Measurements from ENCODE around the gene PDE7B.
"Not testable (repeated sequence)": the region's sequence is repeated elsewhere in the genome, so short reads cannot be mapped to it uniquely, and the experiment has no call there.

PDE7B gene

DNA sequence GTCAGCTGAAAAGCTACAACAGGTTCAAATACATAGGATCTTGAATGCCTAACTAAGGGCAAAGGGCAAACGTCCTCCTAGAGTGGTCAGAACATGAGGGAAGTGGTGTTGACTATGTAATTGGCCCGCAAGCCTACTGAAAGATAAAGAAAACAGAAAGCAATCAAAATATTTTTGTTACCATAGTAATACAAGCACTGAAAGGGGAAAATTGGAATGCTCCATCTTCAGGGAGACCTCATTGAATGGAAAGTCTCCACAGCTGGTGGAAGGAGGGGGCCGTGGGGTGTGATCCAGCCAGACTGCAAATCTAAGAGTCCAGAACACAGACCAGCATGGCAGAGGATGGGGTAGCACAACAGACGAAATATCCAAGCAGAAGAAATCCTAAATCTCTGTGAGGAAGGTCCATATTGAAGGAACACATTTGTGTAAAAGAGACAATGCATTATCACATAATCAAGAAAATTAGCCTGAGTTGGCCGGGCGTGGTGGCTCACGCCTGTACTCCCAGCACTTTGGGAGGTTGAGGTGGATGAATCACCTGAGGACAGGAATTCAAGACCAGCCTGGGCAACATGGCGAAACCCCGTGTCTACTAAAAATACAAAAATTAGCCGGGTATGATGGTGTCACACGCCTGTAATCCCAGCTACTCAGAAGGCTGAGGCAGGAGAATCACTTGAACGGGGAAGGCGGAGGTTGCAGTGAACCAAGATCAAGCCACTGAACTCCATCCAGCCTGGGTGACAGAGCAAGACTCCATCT is 359.1 kb downstream of the PDE7B start:
- WGBS, 2 experiments = 91 to 92% methylated on average over 12 to 13 of the region's 13 CpGs
- Histone ChIP-seq H3K9me3 (ENCODE audit: control insufficient read depth, low read length) (no peaks in the 10 kb centered on the region), H3K27ac (ENCODE audit: insufficient read depth, low read depth, low read length, poor library complexity, severe bottlenecking) (no peak overlapping the region), H3K4me3 (ENCODE audit: insufficient read depth, low read depth, low read length) (no peak overlapping the region), H3K36me3 (ENCODE audit: control insufficient read depth, insufficient read depth, low read length) (no peaks in the 10 kb centered on the region), H3K27me3 (ENCODE audit: control insufficient read depth, insufficient read depth, low read length, poor library complexity, severe bottlenecking) (no peaks in the 10 kb centered on the region), H3K4me1 (ENCODE audit: control insufficient read depth, insufficient read depth, low read length) (no peaks in the 10 kb centered on the region)

DNA sequence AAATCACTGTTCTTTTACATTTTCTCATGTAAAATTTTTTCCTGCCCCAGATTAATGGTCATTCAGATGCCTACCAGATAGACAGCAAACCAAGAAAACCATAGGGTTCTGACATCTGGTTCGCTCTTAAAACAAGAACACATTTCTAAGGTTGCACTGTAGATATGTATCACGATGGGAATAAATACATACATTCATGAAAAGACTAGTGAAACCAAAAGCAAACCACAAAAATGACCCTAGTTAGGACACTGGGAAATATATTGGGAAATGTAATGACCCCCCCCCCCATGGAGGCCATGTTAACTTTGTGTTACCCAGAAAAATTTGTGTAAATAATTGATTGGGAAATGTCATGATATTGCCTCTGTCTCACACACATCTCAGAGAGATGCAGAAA is 361.1 kb downstream of the PDE7B start:
- H3K36me3 ChIP-seq (ENCODE audit: control insufficient read depth, insufficient read depth, low read length) = no peaks in the 10 kb centered on the region
- no peak overlapping the region for H3K4me3 ChIP-seq (ENCODE audit: insufficient read depth, low read depth, low read length)
- H3K27ac ChIP-seq (ENCODE audit: insufficient read depth, low read depth, low read length, poor library complexity, severe bottlenecking) = no peak overlapping the region
- H3K9me3 ChIP-seq (ENCODE audit: control insufficient read depth, low read length) = no peaks in the 10 kb centered on the region
- no peaks in the 10 kb centered on the region for H3K27me3 ChIP-seq (ENCODE audit: control insufficient read depth, insufficient read depth, low read length, poor library complexity, severe bottlenecking)
- 96 to 100% methylated on average over 1 to 2 of the region's 2 CpGs for WGBS, 2 experiments
- H3K4me1 ChIP-seq (ENCODE audit: control insufficient read depth, insufficient read depth, low read length) = no peaks in the 10 kb centered on the region

DNA sequence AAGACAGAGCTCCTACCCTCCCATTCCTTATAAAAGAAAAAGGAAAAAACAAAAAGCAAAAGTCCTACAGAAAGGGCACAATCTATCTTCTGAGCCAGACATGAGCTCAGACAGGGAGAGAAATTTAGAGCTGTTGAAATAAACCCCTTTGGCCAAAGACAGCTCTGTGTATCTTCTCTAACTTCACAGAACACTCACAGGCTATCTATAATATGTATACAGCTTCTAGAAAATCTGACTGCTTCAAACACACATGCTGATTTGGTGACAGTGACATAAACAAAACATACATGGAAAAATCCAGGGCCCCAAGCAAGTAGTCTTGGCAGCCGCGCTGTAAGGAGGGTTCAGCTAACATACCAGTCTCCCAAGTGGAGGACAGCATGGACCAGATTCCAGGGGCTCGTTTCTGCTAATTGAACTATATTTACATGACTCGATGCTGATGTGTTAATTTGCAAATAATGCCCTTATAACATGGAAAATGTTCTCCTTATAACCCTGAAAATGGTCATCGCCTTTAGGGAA is 361.6 kb downstream of the PDE7B start:
- Histone ChIP-seq H3K4me1 (ENCODE audit: control insufficient read depth, insufficient read depth, low read length) (no peaks in the 10 kb centered on the region), H3K4me3 (ENCODE audit: insufficient read depth, low read depth, low read length) (no peak overlapping the region), H3K27me3 (ENCODE audit: control insufficient read depth, insufficient read depth, low read length, poor library complexity, severe bottlenecking) (no peaks in the 10 kb centered on the region), H3K27ac (ENCODE audit: insufficient read depth, low read depth, low read length, poor library complexity, severe bottlenecking) (no peak overlapping the region), H3K9me3 (ENCODE audit: control insufficient read depth, low read length) (no peaks in the 10 kb centered on the region), H3K36me3 (ENCODE audit: control insufficient read depth, insufficient read depth, low read length) (no peaks in the 10 kb centered on the region)
- 90 to 92% methylated on average over 5 of the region's 5 CpGs for WGBS, 2 experiments

DNA sequence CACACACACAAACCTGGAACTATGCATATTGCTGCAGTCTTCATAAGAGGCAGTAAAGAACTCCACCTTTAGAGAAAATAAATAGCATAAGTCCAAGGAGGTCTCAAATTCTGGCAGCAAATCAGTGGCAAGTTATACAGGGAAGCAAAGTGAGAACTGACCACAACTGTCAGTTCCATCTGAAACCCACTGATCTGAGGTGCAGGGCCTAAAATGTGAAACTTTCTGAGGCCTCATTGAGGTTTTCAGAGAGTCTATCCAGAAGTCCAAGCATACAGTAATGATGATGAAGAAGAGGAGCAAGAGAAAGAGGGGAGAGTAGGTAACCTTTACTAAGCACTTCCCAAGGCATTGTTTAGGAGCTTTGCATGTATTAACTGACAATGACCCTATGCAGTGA is 362.4 kb downstream of the PDE7B start:
- H3K36me3 ChIP-seq (ENCODE audit: control insufficient read depth, insufficient read depth, low read length) = no peaks in the 10 kb centered on the region
- no peaks in the 10 kb centered on the region for H3K4me1 ChIP-seq (ENCODE audit: control insufficient read depth, insufficient read depth, low read length)
- H3K9me3 ChIP-seq (ENCODE audit: control insufficient read depth, low read length) = no peaks in the 10 kb centered on the region

DNA sequence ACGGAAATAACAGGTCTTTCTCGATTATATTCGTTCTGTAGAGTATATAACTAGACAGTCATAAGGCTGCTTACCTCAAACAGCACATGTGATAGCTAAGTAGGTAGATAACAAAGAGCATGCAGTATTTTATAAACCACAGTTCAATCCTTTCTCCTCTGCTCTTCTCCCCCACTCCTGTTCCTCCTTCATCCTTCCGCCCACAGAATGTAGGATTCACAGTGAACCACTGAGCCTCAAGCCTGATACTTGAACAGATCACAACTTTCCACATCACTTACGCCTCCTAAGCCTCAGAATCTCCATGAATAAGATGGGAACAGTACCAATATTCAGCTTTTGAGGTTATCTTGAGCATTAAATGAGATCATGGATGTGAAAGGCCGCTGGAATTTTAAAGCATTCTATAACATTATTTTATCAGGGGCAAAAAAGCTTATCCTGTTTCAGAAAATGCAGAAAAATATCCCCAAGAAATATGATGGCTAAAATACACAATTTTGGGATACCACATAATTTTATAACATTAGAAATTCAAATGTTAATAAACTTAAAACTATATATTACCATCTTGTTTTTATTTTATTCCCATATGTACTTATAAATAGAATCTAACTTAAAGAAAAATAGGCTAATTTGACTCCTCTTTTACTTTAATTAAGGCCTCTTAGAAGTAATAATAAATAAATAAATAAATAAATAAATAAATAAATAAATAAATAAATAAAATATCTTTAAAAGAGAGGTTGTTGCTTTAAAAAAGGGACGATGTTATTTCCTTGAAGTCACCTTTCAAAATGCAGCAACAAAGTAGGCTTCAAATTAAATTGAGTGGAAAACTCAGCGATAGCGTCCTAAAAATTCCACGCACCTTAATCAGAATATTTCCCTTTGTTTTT is 365.3 kb downstream of the PDE7B start:
- Histone ChIP-seq H3K9me3 (ENCODE audit: control insufficient read depth, low read length) (no peaks in the 10 kb centered on the region), H3K36me3 (ENCODE audit: control insufficient read depth, insufficient read depth, low read length) (no peaks in the 10 kb centered on the region), H3K4me1 (ENCODE audit: control insufficient read depth, insufficient read depth, low read length) (no peaks in the 10 kb centered on the region), H3K27me3 (ENCODE audit: control insufficient read depth, insufficient read depth, low read length, poor library complexity, severe bottlenecking) (no peaks in the 10 kb centered on the region), H3K27ac (ENCODE audit: insufficient read depth, low read depth, low read length, poor library complexity, severe bottlenecking) (no peak overlapping the region), H3K4me3 (ENCODE audit: insufficient read depth, low read depth, low read length) (no peak overlapping the region)
- WGBS, 2 experiments = 90 to 92% methylated on average over 6 to 9 of the region's 10 CpGs

More for the DNA sequence above, 362.4 kb downstream of the PDE7B start:
- Histone ChIP-seq H3K27me3 (ENCODE audit: control insufficient read depth, insufficient read depth, low read length, poor library complexity, severe bottlenecking) (no peaks in the 10 kb centered on the region), H3K27ac (ENCODE audit: insufficient read depth, low read depth, low read length, poor library complexity, severe bottlenecking) (no peak overlapping the region), H3K4me3 (ENCODE audit: insufficient read depth, low read depth, low read length) (no peak overlapping the region)

DNA sequence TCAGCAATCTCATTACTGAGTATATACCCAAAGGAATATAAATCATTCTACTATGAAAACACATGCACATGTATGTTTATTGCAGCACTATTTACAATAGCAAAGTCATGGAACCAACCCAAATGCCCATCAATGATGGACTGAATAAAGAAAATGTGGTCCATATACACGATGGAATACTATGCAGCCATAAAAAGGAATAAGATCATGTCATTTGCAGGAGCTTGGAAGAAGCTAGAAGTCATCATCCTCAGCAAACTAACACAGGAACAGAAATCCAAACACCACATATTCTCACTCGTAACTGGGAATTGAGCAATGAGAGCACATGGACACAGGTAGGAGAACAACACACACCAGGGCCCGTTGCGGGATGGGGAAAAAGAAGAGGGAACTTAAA is 373.5 kb downstream of the PDE7B start:
- not testable (repeated sequence) for H3K4me3 ChIP-seq (ENCODE audit: insufficient read depth, low read depth, low read length); H3K27me3 ChIP-seq (ENCODE audit: control insufficient read depth, insufficient read depth, low read length, poor library complexity, severe bottlenecking); H3K9me3 ChIP-seq (ENCODE audit: control insufficient read depth, low read length); H3K27ac ChIP-seq (ENCODE audit: insufficient read depth, low read depth, low read length, poor library complexity, severe bottlenecking); H3K4me1 ChIP-seq (ENCODE audit: control insufficient read depth, insufficient read depth, low read length); H3K36me3 ChIP-seq (ENCODE audit: control insufficient read depth, insufficient read depth, low read length)
- 96 to 98% methylated on average over 4 of the region's 4 CpGs for WGBS, 2 experiments

DNA sequence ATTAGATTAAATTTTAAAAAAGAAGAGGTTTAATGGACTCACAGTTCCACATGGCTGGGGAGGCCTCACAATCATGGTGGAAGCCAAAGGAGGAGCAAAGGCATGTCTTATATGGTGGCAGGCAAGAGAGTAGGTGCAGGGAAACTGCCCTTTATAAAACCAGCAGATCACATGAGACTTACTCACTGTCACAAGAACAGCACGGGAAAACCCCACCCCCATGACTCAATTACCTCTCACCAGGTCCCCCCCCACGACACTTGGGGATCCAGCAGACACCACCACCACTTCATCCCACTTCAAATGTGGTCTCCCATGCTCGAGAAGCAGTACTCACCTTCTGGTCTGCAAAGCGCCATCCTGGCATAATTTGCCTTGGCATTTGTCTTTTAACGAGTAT is 374.0 kb downstream of the PDE7B start:
- 77% methylated on average over 5 of the region's 5 CpGs for WGBS, 2 experiments
- Histone ChIP-seq H3K4me3 (ENCODE audit: insufficient read depth, low read depth, low read length) (no peak overlapping the region), H3K36me3 (ENCODE audit: control insufficient read depth, insufficient read depth, low read length) (no peaks in the 10 kb centered on the region), H3K27ac (ENCODE audit: insufficient read depth, low read depth, low read length, poor library complexity, severe bottlenecking) (no peak overlapping the region), H3K4me1 (ENCODE audit: control insufficient read depth, insufficient read depth, low read length) (no peaks in the 10 kb centered on the region), H3K27me3 (ENCODE audit: control insufficient read depth, insufficient read depth, low read length, poor library complexity, severe bottlenecking) (no peaks in the 10 kb centered on the region), H3K9me3 (ENCODE audit: control insufficient read depth, low read length) (no peaks in the 10 kb centered on the region)

DNA sequence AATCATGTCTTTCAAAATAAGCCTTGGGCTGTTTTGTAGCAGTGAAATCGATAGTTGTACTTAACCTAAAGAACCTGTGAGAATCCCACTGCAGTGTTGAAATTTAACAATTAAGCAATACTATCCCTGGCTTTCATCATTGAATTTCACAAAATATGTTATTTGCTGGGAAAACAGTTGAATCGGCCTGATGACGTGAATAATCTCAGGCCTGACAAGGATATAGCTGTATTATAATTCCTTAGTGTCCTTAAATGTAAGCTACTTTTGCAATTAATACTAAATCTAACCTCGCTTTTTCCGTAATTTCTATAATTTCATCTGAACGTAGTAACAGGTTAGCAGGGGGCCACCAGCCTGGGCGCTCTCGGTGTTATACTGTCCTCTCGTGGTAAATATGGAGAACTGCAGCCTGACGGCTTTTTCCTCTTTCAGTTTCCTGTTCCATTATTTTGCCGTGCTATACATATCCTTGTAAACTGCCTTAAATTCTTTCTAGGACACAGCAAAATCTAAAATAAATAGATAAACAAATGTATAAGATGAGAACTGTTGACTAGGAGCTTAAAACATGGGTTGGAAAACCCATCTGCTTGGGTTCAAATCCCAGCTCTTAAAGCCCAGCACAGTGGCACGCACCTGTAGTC is 374.6 kb downstream of the PDE7B start:
- H3K4me1 ChIP-seq (ENCODE audit: control insufficient read depth, insufficient read depth, low read length) = no peaks in the 10 kb centered on the region
- no peaks in the 10 kb centered on the region for H3K9me3 ChIP-seq (ENCODE audit: control insufficient read depth, low read length)
- no peaks in the 10 kb centered on the region for H3K36me3 ChIP-seq (ENCODE audit: control insufficient read depth, insufficient read depth, low read length)
- H3K4me3 ChIP-seq (ENCODE audit: insufficient read depth, low read depth, low read length) = no peak overlapping the region
- no peak overlapping the region for H3K27ac ChIP-seq (ENCODE audit: insufficient read depth, low read depth, low read length, poor library complexity, severe bottlenecking)
- H3K27me3 ChIP-seq (ENCODE audit: control insufficient read depth, insufficient read depth, low read length, poor library complexity, severe bottlenecking) = no peaks in the 10 kb centered on the region
- 47 to 53% methylated on average over 12 of the region's 12 CpGs for WGBS, 2 experiments

DNA sequence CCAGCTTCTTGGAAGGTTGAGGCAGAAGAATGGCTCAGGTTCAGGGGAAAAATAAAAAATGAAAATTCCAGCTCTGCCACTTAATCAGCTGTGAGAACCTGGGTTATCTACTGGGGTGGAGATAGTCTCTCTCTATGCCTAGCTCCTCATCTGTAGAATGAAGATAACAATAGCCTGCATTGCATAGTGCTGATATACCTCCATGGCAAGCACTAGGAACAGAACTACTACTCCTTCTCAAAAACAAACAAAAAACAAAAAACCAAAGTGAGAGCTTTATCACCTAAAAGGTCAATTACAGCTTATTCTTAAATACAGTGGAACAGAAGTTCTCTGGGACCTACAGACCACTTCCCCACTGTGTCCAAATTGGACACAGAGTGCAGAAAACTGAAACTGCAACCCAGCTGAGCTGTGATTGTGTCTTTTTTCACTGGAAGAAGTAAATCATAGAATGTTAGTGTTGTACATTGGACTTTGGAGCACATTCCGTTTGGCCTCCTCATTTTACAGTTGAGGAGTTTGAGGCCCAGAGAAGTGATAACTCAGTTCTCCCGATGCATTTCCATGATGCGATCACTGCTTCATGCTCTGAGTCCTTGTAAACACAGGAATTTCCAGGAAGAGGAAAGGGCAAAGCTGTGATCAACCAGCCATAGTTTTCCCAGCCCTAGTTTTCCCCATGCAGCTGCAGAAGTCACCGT is 375.3 kb downstream of the PDE7B start:
- H3K4me3 ChIP-seq (ENCODE audit: insufficient read depth, low read depth, low read length) = no peak overlapping the region
- no peaks in the 10 kb centered on the region for H3K9me3 ChIP-seq (ENCODE audit: control insufficient read depth, low read length)
- H3K4me1 ChIP-seq (ENCODE audit: control insufficient read depth, insufficient read depth, low read length) = no peaks in the 10 kb centered on the region
- 90 to 95% methylated on average over 4 of the region's 4 CpGs for WGBS, 2 experiments
- H3K27ac ChIP-seq (ENCODE audit: insufficient read depth, low read depth, low read length, poor library complexity, severe bottlenecking) = no peak overlapping the region
- H3K27me3 ChIP-seq (ENCODE audit: control insufficient read depth, insufficient read depth, low read length, poor library complexity, severe bottlenecking) = no peaks in the 10 kb centered on the region
- H3K36me3 ChIP-seq (ENCODE audit: control insufficient read depth, insufficient read depth, low read length) = no peaks in the 10 kb centered on the region
